Uterus (tissue), 4 donors: ENCODE results near the gene HOXC13. TPM values are rescaled to one million over a fixed set of nuclear protein-coding genes. Genes with fewer than 3 reads are reported as not detected.

Experiments used
- DNase-seq, 2 donors: peaks; one replicate each; pipeline ENCODE4 v3.0.0-alpha.2; 2019 to 2020
- H3K27ac ChIP-seq, 2 donors: fragments of 200-600 bp; sonication (generic); 1 replicate in 1 of 2; 2 replicates in 1 of 2; pipeline ENCODE4 v1.5.1; 2016 to 2018
- H3K27me3 ChIP-seq, 2 donors: fragments of 200-600 bp; sonication (generic); one replicate each; pipeline ENCODE4 v1.5.1; 2018 to 2019; ENCODE audit warnings: control low read depth in 1 of 2
- H3K36me3 ChIP-seq, 2 donors: fragments of 200-600 bp; sonication (generic); one replicate each; pipeline ENCODE4 v1.5.1; 2019; ENCODE audit warnings: control low read depth in 1 of 2
- H3K4me1 ChIP-seq, 2 donors: fragments of 200-600 bp; sonication (generic); one replicate each; pipeline ENCODE4 v1.5.1; 2018 to 2019; ENCODE audit warnings: control low read depth in 1 of 2
- H3K4me3 ChIP-seq, 2 donors: fragments of 200-600 bp; sonication (generic); 1 replicate in 1 of 2; 2 replicates in 1 of 2; pipeline ENCODE4 v1.5.1; 2018 to 2019; ENCODE audit warnings: mild to moderate bottlenecking in 1 of 2
- H3K9me3 ChIP-seq, 2 donors: fragments of 200-600 bp; sonication (generic); one replicate each; pipeline ENCODE4 v1.5.1; 2019; ENCODE audit warnings: control low read depth in 1 of 2
- POLR2A ChIP-seq, 2 donors: fragments of 450-650 bp; IDR thresholded peaks; one replicate each; pipeline ENCODE4 v1.6.1; 2016; ENCODE audit warnings: antibody characterized with exemption in 2 of 2, mild to moderate bottlenecking in 1 of 2, moderate library complexity in 1 of 2
- intact Hi-C: fragments of 100-400 bp; cut with DNase I; formaldehyde crosslinking; loops from one replicate; pipeline ENCODE4 v1.15.1; 2023; ENCODE audit warnings: low total_unique reads
- total RNA-seq, 4 donors: library from RNA; depleted of rRNA in 3 of 4; stranded (reverse); fragments of >200 nt in 3 of 4; gene quantifications; one replicate each; pipeline versions ENCODE4 v1.1.0 to v1.2.4, GENCODE V29; 2014 to 2023
- TF ChIP-seq, protein P1 (sequence below), 4 experiments: fragments of 200-600 bp in 2 of 4; fragments of 450-650 bp in 2 of 4; sonication (generic) in 2 of 4; IDR thresholded peaks; one replicate each; pipeline ENCODE4 v1.5.1; 2016 to 2019; ENCODE audit warnings: antibody characterized with exemption in 4 of 4, mild to moderate bottlenecking in 2 of 4, moderate library complexity in 1 of 4
- donor health status: DM: yes; HTN: yes; CAD: no.

HOXC13 gene
- total RNA-seq, 4 donors from 2014 or later: not detected

DNA sequence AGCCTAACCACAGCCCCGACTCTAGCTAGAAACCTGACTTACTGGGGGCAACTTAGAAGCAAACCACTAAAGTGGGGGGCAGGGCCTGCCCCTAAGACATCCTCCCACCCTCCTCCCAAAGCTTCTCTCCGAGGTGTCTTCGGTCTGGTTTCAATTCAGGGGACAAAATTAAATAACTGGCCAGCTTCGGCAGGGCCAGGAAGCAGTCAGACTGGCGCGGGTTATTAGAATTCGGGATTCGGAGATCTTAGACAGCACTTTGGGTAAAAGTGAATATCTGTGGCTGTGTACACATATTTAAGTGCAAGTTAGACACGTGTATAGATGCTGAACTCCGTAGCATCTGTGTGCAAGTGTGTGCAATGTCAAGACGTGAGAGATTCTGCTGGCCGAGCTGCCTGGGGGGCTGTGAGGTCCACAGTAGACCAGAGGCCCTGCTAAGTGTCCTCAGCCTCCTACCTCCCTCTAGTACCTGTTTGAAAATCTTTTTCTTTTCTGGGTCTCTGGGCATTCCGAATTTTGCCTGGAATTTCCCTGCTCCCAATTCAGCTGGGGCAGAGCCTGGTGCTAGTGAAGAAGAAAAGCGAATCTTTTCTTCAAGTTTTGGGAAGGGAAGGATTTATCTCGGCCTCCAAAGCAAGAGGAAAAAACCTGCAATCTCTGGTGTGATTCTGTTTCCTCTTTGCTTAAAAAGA is 42.3 kb downstream of the HOXC13 start:
- peaks cover 0 to 9% of the 10 kb centered on the region in 2 donors for H3K4me1 ChIP-seq
- H3K4me3 ChIP-seq: no peak overlapping the region
- no peak overlapping the region for H3K27ac ChIP-seq
- DNase-seq: no peak
- TF ChIP-seq, protein P1, sequence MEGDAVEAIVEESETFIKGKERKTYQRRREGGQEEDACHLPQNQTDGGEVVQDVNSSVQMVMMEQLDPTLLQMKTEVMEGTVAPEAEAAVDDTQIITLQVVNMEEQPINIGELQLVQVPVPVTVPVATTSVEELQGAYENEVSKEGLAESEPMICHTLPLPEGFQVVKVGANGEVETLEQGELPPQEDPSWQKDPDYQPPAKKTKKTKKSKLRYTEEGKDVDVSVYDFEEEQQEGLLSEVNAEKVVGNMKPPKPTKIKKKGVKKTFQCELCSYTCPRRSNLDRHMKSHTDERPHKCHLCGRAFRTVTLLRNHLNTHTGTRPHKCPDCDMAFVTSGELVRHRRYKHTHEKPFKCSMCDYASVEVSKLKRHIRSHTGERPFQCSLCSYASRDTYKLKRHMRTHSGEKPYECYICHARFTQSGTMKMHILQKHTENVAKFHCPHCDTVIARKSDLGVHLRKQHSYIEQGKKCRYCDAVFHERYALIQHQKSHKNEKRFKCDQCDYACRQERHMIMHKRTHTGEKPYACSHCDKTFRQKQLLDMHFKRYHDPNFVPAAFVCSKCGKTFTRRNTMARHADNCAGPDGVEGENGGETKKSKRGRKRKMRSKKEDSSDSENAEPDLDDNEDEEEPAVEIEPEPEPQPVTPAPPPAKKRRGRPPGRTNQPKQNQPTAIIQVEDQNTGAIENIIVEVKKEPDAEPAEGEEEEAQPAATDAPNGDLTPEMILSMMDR (IDR thresholded peaks at IDR 0.05): no peak
- no peak for TF ChIP-seq POLR2A (IDR thresholded peaks at IDR 0.05)
- no peaks in the 10 kb centered on the region for H3K9me3 ChIP-seq
- H3K27me3 ChIP-seq: peaks cover 22 to 68% of the 10 kb centered on the region in 2 donors
- intact Hi-C loops: no loop called here
- H3K36me3 ChIP-seq: no peaks in the 10 kb centered on the region

DNA sequence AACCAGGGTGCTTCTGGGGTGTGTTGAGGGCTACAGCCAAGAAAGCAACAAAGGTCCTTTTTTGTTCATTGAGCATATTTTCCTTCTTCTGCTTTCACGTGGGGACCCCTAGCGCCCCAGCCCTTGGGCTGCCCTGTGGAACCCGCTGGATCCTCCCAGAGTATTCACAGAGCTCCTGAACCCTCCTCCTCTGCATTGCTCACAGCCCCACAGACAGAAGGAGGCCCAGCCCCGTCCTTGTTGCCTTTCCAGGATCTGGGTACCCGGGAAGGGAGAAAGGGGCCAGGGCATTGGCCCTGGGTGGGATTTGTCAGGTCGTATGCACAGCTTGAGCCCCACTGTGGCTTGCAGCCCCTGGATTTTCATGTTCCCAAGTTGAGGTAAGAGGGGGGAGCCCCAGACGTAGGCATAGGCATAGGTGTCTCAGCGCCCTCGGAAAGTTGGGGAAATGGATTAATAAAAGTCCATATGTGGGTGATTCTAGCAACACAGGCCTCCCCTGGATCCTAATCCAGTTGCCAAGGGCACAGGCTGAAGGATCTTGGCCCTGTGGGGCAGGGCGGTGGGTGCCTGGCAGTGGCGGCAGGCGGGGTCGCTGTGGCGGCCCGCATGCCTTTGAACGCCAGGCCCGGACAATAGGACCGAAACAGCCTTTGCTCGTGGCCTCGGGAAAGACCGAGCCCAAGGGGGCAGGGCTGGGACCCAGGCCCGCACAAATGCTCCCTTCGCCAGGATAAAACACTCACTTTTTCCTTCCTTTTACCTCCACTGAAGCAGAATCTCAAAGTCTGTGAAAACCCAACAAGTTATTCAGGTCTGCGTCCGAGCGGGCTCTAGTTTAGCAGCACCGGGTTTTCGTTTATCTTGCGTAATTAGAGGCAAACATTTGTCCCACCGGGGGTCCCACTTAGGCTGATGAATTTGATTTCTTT is 43.3 kb downstream of the HOXC13 start:
- H3K27ac ChIP-seq: no peak overlapping the region
- H3K36me3 ChIP-seq: no peaks in the 10 kb centered on the region
- no peak for TF ChIP-seq POLR2A (IDR thresholded peaks at IDR 0.05)
- TF ChIP-seq, protein P1 (IDR thresholded peaks at IDR 0.05): no peak
- peaks cover 17 to 68% of the 10 kb centered on the region in 2 donors for H3K27me3 ChIP-seq
- H3K4me1 ChIP-seq: peaks cover 0 to 10% of the 10 kb centered on the region in 2 donors
- DNase-seq: no peak
- intact Hi-C loops: no loop called here
- H3K4me3 ChIP-seq: no peak overlapping the region
- H3K9me3 ChIP-seq: no peaks in the 10 kb centered on the region

GRCh38 chr12:53982648-53983567 is 44.3 kb downstream of the HOXC13 start:
- intact Hi-C loops: no loop called here
- no peak overlapping the region for H3K27ac ChIP-seq
- TF ChIP-seq, protein P1 (IDR thresholded peaks at IDR 0.05): no peak
- TF ChIP-seq POLR2A (IDR thresholded peaks at IDR 0.05): no peak

DNA sequence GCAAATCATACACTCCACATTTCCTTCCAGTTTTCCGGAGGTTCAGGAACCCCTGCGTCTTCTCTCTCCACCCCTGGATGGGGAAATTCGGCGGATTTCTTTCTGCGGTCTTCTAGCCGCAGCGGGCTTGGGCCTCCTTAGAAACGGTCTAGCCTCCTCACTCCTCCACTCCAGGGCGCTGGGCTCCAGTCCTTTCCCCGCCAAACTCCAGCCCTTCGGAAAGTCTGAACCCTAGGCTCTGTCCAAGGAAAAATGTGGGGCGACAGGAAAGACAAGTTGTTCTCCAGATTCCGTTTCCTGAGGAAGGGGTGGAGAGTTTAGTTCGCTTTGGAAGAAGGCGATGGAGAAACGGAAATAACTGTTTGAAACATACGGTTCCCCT is 44.9 kb downstream of the HOXC13 start:
- Histone ChIP-seq H3K36me3 (no peaks in the 10 kb centered on the region), H3K9me3 (no peaks in the 10 kb centered on the region), H3K27ac (no peak overlapping the region), H3K27me3 (peaks cover 12 to 70% of the 10 kb centered on the region in 2 donors), H3K4me3 (no peak overlapping the region), H3K4me1 (peaks cover 0 to 10% of the 10 kb centered on the region in 2 donors)
- intact Hi-C loops: no loop called here
- TF ChIP-seq POLR2A (IDR thresholded peaks at IDR 0.05): no peak
- TF ChIP-seq, protein P1 (IDR thresholded peaks at IDR 0.05): no peak
- no peak for DNase-seq

More at GRCh38 chr12:53982648-53983567, 44.3 kb downstream of the HOXC13 start:
- no peaks in the 10 kb centered on the region for H3K36me3 ChIP-seq
- no peak for DNase-seq
- peaks cover 0 to 10% of the 10 kb centered on the region in 2 donors for H3K4me1 ChIP-seq
- H3K27me3 ChIP-seq: peaks cover 10 to 68% of the 10 kb centered on the region in 2 donors
- H3K4me3 ChIP-seq: no peak overlapping the region
- no peaks in the 10 kb centered on the region for H3K9me3 ChIP-seq
